Retinal pigment epithelial cell (primary cell): Measurements from ENCODE around the gene EHBP1.

Experiments used
- DNase-seq: peaks from one replicate; pipeline ENCODE4 v3.0.0-alpha.2; 2010; ENCODE audit warnings: low read depth
- H3K4me3 ChIP-seq: 2 replicates; pipeline ENCODE4 v1.5.1; 2011; ENCODE audit warnings: mild to moderate bottlenecking, low read length, control low read depth, moderate library complexity
- CTCF ChIP-seq: conservative IDR thresholded peaks from 2 replicates; pipeline ENCODE4 v1.5.1; 2011; ENCODE audit warnings: low read depth, low read length, control low read depth, inconsistent platforms

The EHBP1 gene

DNA sequence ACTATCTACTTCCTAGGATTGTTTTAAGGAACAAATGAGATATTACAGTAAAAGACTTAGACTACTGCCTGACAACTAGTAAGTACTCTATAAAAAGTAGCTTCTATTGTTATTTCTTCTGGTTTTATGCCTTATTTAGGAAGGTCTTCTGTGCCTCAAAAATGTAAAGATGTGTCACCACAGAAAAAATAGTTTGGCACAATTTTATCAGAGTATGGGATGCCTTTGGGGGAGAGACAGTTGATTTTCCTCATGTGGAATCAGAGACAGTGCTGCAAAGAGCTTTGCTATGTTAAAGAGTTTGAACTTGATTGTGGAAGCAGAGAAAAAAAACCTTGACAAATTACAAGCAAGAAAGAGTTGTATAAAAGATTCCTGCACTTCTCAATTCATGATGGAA lies 98.4 kb downstream of the EHBP1 start:
- H3K4me3 ChIP-seq = no peak overlapping the region
- TF ChIP-seq CTCF = no peak
- DNase-seq = no peak

- H3K4me3 ChIP-seq = no peak overlapping the region
- TF ChIP-seq CTCF = no peak
- DNase-seq = no peak
These were observed 100.7 kb downstream of the EHBP1 start for GRCh38 chr2:62806231-62806630.

DNA sequence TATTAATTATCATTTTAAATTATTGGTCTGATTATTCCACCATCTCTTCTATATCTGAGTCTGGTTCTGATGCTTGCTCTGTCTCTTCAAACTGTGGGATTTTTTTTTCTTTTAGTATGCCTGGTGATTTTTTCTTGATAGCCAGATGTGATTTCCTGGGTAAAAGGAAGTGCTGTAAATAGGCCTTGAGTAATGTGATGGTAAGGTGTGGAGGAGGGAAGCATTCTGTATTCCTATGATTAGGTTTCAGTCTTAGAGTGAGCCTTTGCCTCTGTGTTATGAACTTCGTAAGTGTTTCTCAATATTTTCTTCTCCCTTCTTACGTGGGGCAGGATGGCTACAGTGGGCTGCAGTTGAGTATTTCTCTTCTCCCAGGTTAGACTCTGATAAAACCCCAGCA lies 103.0 kb downstream of the EHBP1 start:
- no peak overlapping the region for H3K4me3 ChIP-seq
- no peak for DNase-seq
- no peak for TF ChIP-seq CTCF

- TF ChIP-seq CTCF = no peak
- DNase-seq = no peak
- H3K4me3 ChIP-seq = no peak overlapping the region
These were observed 105.6 kb downstream of the EHBP1 start for GRCh38 chr2:62811086-62811485.

DNA sequence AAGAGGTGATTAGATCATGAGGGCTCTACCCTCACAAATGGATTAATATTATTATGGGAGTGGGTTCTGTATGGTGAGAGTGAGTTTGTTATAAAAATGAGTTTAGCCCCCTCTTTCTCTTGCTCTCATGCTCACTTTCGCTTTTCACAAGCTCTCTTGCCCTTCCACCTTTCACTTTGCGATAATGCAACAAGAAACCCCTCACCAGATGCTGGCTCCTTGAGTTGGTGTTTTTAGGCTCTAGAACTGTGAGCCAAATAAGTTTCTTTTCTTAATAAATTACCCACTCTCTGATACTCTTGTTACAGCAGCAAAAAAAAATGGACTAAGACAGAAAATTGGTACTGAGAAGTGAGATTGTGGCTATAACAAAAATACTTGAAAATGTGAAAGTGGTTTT lies 106.5 kb downstream of the EHBP1 start:
- no peak overlapping the region for H3K4me3 ChIP-seq
- DNase-seq = no peak
- TF ChIP-seq CTCF = no peak

DNA sequence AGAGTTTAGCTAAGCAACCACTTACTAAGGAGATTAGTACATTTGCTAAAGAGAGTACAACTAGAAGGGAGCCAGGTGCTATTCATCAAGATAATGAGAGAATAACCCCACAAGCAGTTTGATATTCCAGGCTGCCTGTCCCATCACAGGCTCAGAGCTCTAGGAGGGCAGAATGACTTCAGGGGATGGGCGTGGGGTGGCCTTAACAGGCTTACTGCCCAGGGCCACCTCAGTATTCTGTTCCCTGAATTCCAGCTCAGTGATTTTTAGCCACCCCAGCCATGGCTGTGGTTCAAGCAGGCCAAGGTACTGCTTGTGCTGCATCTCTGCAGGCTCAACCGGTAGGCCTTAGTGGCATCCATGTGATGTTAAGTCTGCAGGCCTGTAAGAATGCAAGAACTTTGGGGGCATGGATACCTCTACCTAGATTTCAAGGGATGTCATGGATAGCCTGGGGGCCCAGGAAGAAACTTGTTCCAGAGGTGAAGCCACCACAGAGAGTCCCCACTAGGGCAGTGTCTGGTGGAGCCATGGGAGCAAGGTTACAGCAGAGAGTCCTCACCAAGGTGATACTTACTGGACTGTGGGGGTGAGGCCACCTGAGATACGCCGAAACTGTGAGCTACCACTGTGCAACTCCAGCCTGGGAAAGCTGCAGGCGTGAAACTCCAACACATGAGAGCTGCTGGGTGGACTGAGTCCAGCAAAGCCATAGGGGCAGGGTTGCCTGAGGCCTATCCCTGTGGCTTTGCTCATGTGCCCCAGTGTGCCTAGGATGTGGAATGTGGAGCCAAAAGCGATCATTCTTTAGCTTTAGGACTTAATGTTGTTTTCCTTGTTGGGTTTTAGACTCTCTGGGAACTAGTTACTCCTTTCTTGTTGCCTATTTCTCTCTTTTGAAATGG lies 107.7 kb downstream of the EHBP1 start:
- DNase-seq = no peak
- no peak overlapping the region for H3K4me3 ChIP-seq
- no peak for TF ChIP-seq CTCF

DNA sequence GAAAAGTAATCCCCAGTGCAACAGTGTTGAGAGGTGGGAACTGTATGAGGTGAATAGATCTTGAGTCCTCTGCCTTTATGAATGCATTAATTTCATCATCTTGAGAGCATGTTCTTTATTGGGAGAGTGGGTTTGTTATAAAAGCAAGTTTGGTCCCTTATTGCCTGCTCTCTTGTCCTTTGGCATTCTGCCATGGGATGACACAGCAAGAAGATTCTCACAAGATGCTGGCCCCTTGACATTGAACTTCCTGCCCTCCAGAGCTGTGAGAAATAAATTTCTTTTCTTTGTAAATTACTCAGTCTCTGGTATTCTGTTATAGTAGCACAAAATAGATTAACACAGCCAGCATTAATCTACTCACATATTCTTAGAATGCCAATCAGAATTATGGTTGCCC lies 108.6 kb downstream of the EHBP1 start:
- TF ChIP-seq CTCF = no peak
- DNase-seq = no peak
- H3K4me3 ChIP-seq = no peak overlapping the region
